ENCODE data around the gene LIPG. TPM values are rescaled to one million over a fixed set of nuclear protein-coding genes. Genes with fewer than 3 reads are reported as not detected.

The LIPG gene
- total RNA-seq, 2 experiments from 2014 or later, result 0.15 TPM; not detected in 1

- Mint-ChIP-seq H3K4me3 (no peak overlapping the region), H3K4me1 (no peaks in the 10 kb centered on the region), H3K36me3 (ENCODE audit: low read depth) (no peaks in the 10 kb centered on the region), H3K27me3 (no peaks in the 10 kb centered on the region), H3K9me3 (no peaks in the 10 kb centered on the region), H3K27ac (no peak overlapping the region)
- POLR2A ChIA-PET, result no interaction called here
- CTCF ChIA-PET, result no interaction called here
- DNase-seq, result no peak
Observed at GRCh38 chr18:49611316-49611715, 49.5 kb downstream of the LIPG start.

GRCh38 chr18:49612515-49613033, 50.7 kb downstream of the LIPG start:
- no peaks in the 10 kb centered on the region for H3K27me3 Mint-ChIP-seq
- no peak for DNase-seq
- no peaks in the 10 kb centered on the region for H3K9me3 Mint-ChIP-seq
- CTCF ChIA-PET, result no interaction called here
- H3K4me3 Mint-ChIP-seq, result no peak overlapping the region
- POLR2A ChIA-PET, result no interaction called here
- no peaks in the 10 kb centered on the region for H3K36me3 Mint-ChIP-seq (ENCODE audit: low read depth)
- H3K4me1 Mint-ChIP-seq, result no peaks in the 10 kb centered on the region
- H3K27ac Mint-ChIP-seq, result no peak overlapping the region

- no peak overlapping the region for H3K4me3 Mint-ChIP-seq
- no peaks in the 10 kb centered on the region for H3K4me1 Mint-ChIP-seq
- no peak for DNase-seq
- H3K27ac Mint-ChIP-seq, result no peak overlapping the region
- H3K27me3 Mint-ChIP-seq, result no peaks in the 10 kb centered on the region
- no peaks in the 10 kb centered on the region for H3K9me3 Mint-ChIP-seq
- ChIA-PET POLR2A (interaction anchor here (0.6 kb wide), 1 partner anchor 20 kb away, joined by 4 read pairs; no protein-coding TSS in a partner anchor), CTCF (no interaction called here)
- no peaks in the 10 kb centered on the region for H3K36me3 Mint-ChIP-seq (ENCODE audit: low read depth)
Observed at GRCh38 chr18:49613141-49613640, 51.3 kb downstream of the LIPG start.

- POLR2A ChIA-PET, result interaction anchor here (0.6 kb wide), 1 partner anchor 19 kb away, joined by 4 read pairs; no protein-coding TSS in a partner anchor
- H3K4me1 Mint-ChIP-seq, result no peaks in the 10 kb centered on the region
- no peaks in the 10 kb centered on the region for H3K36me3 Mint-ChIP-seq (ENCODE audit: low read depth)
- H3K27me3 Mint-ChIP-seq, result no peaks in the 10 kb centered on the region
- no peak overlapping the region for H3K4me3 Mint-ChIP-seq
- no peak overlapping the region for H3K27ac Mint-ChIP-seq
- DNase-seq, result no peak
- CTCF ChIA-PET, result no interaction called here
- H3K9me3 Mint-ChIP-seq, result no peaks in the 10 kb centered on the region
Observed at GRCh38 chr18:49613641-49614151, 51.8 kb downstream of the LIPG start.

GRCh38 chr18:49616618-49617328, 54.9 kb downstream of the LIPG start:
- ChIA-PET CTCF (interaction anchor here (1.9 kb wide), 1 partner anchor 8 kb away, joined by 4 read pairs; no protein-coding TSS in a partner anchor), POLR2A (interaction anchor here (0.6 kb wide), 1 partner anchor 214 kb away, joined by 6 read pairs; no protein-coding TSS in a partner anchor)
- no peak for DNase-seq
- Mint-ChIP-seq H3K9me3 (no peaks in the 10 kb centered on the region), H3K4me3 (no peak overlapping the region), H3K27ac (no peak overlapping the region), H3K4me1 (peaks cover 2% of the 10 kb centered on the region), H3K27me3 (peaks cover 8% of the 10 kb centered on the region), H3K36me3 (ENCODE audit: low read depth) (no peaks in the 10 kb centered on the region)

- H3K27ac Mint-ChIP-seq, result no peak overlapping the region
- no peaks in the 10 kb centered on the region for H3K36me3 Mint-ChIP-seq (ENCODE audit: low read depth)
- peaks cover 2% of the 10 kb centered on the region for H3K4me1 Mint-ChIP-seq
- no peak for DNase-seq
- ChIA-PET POLR2A (interaction anchor here (0.6 kb wide), 1 partner anchor 214 kb away, joined by 6 read pairs; no protein-coding TSS in a partner anchor), CTCF (interaction anchor here (1.9 kb wide), 1 partner anchor 8 kb away, joined by 4 read pairs; no protein-coding TSS in a partner anchor)
- H3K9me3 Mint-ChIP-seq, result no peaks in the 10 kb centered on the region
- peaks cover 11% of the 10 kb centered on the region for H3K27me3 Mint-ChIP-seq
- H3K4me3 Mint-ChIP-seq, result no peak overlapping the region
Observed at GRCh38 chr18:49617329-49617695, 55.5 kb downstream of the LIPG start.

GRCh38 chr18:49617865-49618264, 56.0 kb downstream of the LIPG start:
- DNase-seq, result no peak
- Mint-ChIP-seq H3K27ac (no peak overlapping the region), H3K27me3 (peaks cover 16% of the 10 kb centered on the region), H3K9me3 (no peaks in the 10 kb centered on the region), H3K36me3 (ENCODE audit: low read depth) (no peaks in the 10 kb centered on the region), H3K4me1 (peaks cover 2% of the 10 kb centered on the region), H3K4me3 (no peak overlapping the region)
- CTCF ChIA-PET, result interaction anchor here (1.9 kb wide), 1 partner anchor 9 kb away, joined by 4 read pairs; no protein-coding TSS in a partner anchor
- POLR2A ChIA-PET, result no interaction called here

- ChIA-PET POLR2A (no interaction called here), CTCF (interaction anchor here (0.7 to 1.9 kb wide), 2 partner anchors 10 to 1116 kb away, joined by 3 to 4 read pairs; no protein-coding TSS in a partner anchor)
- no peak for DNase-seq
- Mint-ChIP-seq H3K4me1 (peaks cover 2% of the 10 kb centered on the region), H3K36me3 (ENCODE audit: low read depth) (no peaks in the 10 kb centered on the region), H3K4me3 (no peak overlapping the region), H3K27ac (no peak overlapping the region), H3K27me3 (peaks cover 18% of the 10 kb centered on the region), H3K9me3 (no peaks in the 10 kb centered on the region)
Observed at GRCh38 chr18:49618742-49619681, 57.2 kb downstream of the LIPG start.

- H3K4me3 Mint-ChIP-seq, result no peak overlapping the region
- H3K27ac Mint-ChIP-seq, result no peak overlapping the region
- ChIA-PET POLR2A (no interaction called here), CTCF (no interaction called here)
- peaks cover 2% of the 10 kb centered on the region for H3K4me1 Mint-ChIP-seq
- no peaks in the 10 kb centered on the region for H3K36me3 Mint-ChIP-seq (ENCODE audit: low read depth)
- no peak for DNase-seq
- H3K27me3 Mint-ChIP-seq, result peaks cover 18% of the 10 kb centered on the region
- no peaks in the 10 kb centered on the region for H3K9me3 Mint-ChIP-seq
Observed at GRCh38 chr18:49619801-49620200, 57.9 kb downstream of the LIPG start.

GRCh38 chr18:49621301-49621700, 59.4 kb downstream of the LIPG start:
- H3K4me3 Mint-ChIP-seq, result no peak overlapping the region
- no peak overlapping the region for H3K27ac Mint-ChIP-seq
- no peaks in the 10 kb centered on the region for H3K36me3 Mint-ChIP-seq (ENCODE audit: low read depth)
- peaks cover 18% of the 10 kb centered on the region for H3K27me3 Mint-ChIP-seq
- POLR2A ChIA-PET, result no interaction called here
- no peaks in the 10 kb centered on the region for H3K9me3 Mint-ChIP-seq
- H3K4me1 Mint-ChIP-seq, result peaks cover 2% of the 10 kb centered on the region
- DNase-seq, result no peak
- CTCF ChIA-PET, result no interaction called here

GRCh38 chr18:49621717-49622351, 60.0 kb downstream of the LIPG start:
- Mint-ChIP-seq H3K27ac (no peak overlapping the region), H3K9me3 (no peaks in the 10 kb centered on the region), H3K4me1 (peaks cover 2% of the 10 kb centered on the region), H3K36me3 (ENCODE audit: low read depth) (no peaks in the 10 kb centered on the region), H3K4me3 (no peak overlapping the region), H3K27me3 (peaks cover 18% of the 10 kb centered on the region)
- ChIA-PET CTCF (no interaction called here), POLR2A (no interaction called here)
- DNase-seq, result no peak

GRCh38 chr18:49623571-49623970, 61.7 kb downstream of the LIPG start:
- no peaks in the 10 kb centered on the region for H3K9me3 Mint-ChIP-seq
- CTCF ChIA-PET, result no interaction called here
- peaks cover 18% of the 10 kb centered on the region for H3K27me3 Mint-ChIP-seq
- no peak overlapping the region for H3K4me3 Mint-ChIP-seq
- POLR2A ChIA-PET, result no interaction called here
- DNase-seq, result no peak
- no peak overlapping the region for H3K27ac Mint-ChIP-seq
- H3K36me3 Mint-ChIP-seq (ENCODE audit: low read depth), result no peaks in the 10 kb centered on the region
- peaks cover 2% of the 10 kb centered on the region for H3K4me1 Mint-ChIP-seq
